CD4-positive, alpha-beta T cell (primary cell): ENCODE data around the gene FEN1. TPM values are rescaled to one million over a fixed set of nuclear protein-coding genes. Genes with fewer than 3 reads are reported as not detected.
A peak's percentile ranks its signal among the peaks of the same experiment; 100 is the strongest.

Source experiments
- ATAC-seq: fragments of 200-7000 bp; cut with Tn5 transposase; one replicate; pipeline ENCODE4 v1.10.0; 2022; ENCODE audit warnings: mild to moderate bottlenecking; ENCODE audit not compliant: poor library complexity
- CTCF ChIA-PET: fragments of 350-600 bp; sonication (Branson Sonifier 250); formaldehyde crosslinking; loops from one replicate; lab custom pipeline; 2021; ENCODE audit warnings: antibody characterized with exemption, inconsistent platforms; lab: Charles Lee
- POLR2A ChIA-PET: fragments of 350-600 bp; sonication (Branson Sonifier 250); formaldehyde crosslinking; loops from one replicate; lab custom pipeline; 2021; ENCODE audit warnings: antibody characterized with exemption, inconsistent platforms; lab: Charles Lee
- DNase-seq, 14 experiments: peaks; one replicate each; pipeline ENCODE4 v3.0.0-alpha.2; 2013 to 2020; ENCODE audit warnings: mixed read lengths in 2 of 14
- H3K27ac ChIP-seq, 2 donors: one replicate each; pipeline versions ENCODE4 v1.5.1 to v1.7.0; 2013; ENCODE audit warnings: low read length in 2 of 2, low read depth in 1 of 2, mild to moderate bottlenecking in 1 of 2
- H3K27me3 ChIP-seq, 2 experiments: 1 replicate in 1 of 2; 2 replicates in 1 of 2; pipeline versions ENCODE4 v1.6.1 to v1.7.0; 2013; ENCODE audit warnings: low read length in 2 of 2, control low read depth in 1 of 2, mild to moderate bottlenecking in 1 of 2, moderate library complexity in 1 of 2; ENCODE audit not compliant: insufficient read depth in 2 of 2, control insufficient read depth in 1 of 2
- H3K36me3 ChIP-seq: one replicate; pipeline ENCODE4 v1.6.1; 2013; ENCODE audit warnings: low read length, control low read depth; ENCODE audit not compliant: insufficient read depth
- H3K4me1 ChIP-seq: one replicate; pipeline ENCODE4 v1.6.1; 2013; ENCODE audit warnings: low read length, control low read depth; ENCODE audit not compliant: insufficient read depth
- H3K4me3 ChIP-seq: one replicate; pipeline ENCODE4 v1.5.1; 2013; ENCODE audit warnings: mild to moderate bottlenecking, low read length, moderate library complexity
- H3K9me3 ChIP-seq, 2 experiments: 1 replicate in 1 of 2; 2 replicates in 1 of 2; pipeline versions ENCODE4 v1.6.1 to v1.7.0; 2013; ENCODE audit warnings: low read length in 2 of 2, mild to moderate bottlenecking in 2 of 2, control low read depth in 1 of 2, moderate library complexity in 1 of 2; ENCODE audit not compliant: control insufficient read depth in 1 of 2, insufficient read depth in 1 of 2
- H3K27ac Mint-ChIP-seq: one replicate; pipeline ENCODE4 v1.8.0; 2020; ENCODE audit warnings: mixed read lengths
- H3K27me3 Mint-ChIP-seq: one replicate; pipeline ENCODE4 v1.8.0; 2021; ENCODE audit warnings: mixed read lengths
- H3K36me3 Mint-ChIP-seq: one replicate; pipeline ENCODE4 v1.8.0; 2021; ENCODE audit warnings: low read depth, mixed read lengths
- H3K4me1 Mint-ChIP-seq: one replicate; pipeline ENCODE4 v1.8.0; 2021; ENCODE audit warnings: low read depth, mixed read lengths
- H3K4me3 Mint-ChIP-seq: one replicate; pipeline ENCODE4 v1.8.0; 2020; ENCODE audit warnings: mild to moderate bottlenecking, mixed read lengths
- H3K9me3 Mint-ChIP-seq: one replicate; pipeline ENCODE4 v1.8.0; 2020; ENCODE audit warnings: mixed read lengths
- intact Hi-C, 2 experiments: fragments of 100-400 bp; cut with DNase I in 1 of 2; cut with micrococcal nuclease in 1 of 2; formaldehyde crosslinking; loops; one replicate each; pipeline versions ENCODE4 v1.15.1 to v1.9.0; 2023 to 2025; cut with DNase I, micrococcal nuclease
- total RNA-seq, 174 experiments: library from RNA in 2 of 174; stranded (reverse) in 2 of 174; gene quantifications; one replicate each; pipeline ENCODE4 v1.2.3 and lab custom pipeline; 2021 to 2026
- TF ChIP-seq, protein P1 (sequence below): fragments of 200-600 bp; IDR thresholded peaks from one replicate; pipeline ENCODE4 v1.8.0; 2022; ENCODE audit warnings: antibody characterized with exemption, mild to moderate bottlenecking

FEN1 gene
- total RNA-seq, 2 experiments from 2014 or later = 7.5 to 9.1 TPM

GRCh38 chr11:61826930-61827570 lies 34.3 kb downstream of the FEN1 start:
- peak overlapping the region; percentile 79 for H3K4me3 Mint-ChIP-seq
- DNase-seq (peak in 3 of 14 experiments; percentile 14 to 45 (median 38)), ATAC-seq (no peak)
- Histone ChIP-seq H3K4me3 (peak overlapping the region; percentile 64), H3K9me3 (peaks cover 0 to 11% of the 10 kb centered on the region in 2 experiments), H3K27me3 (peaks cover 15 to 29% of the 10 kb centered on the region in 2 experiments), H3K4me1 (peaks cover 29% of the 10 kb centered on the region), H3K36me3 (no peaks in the 10 kb centered on the region), H3K27ac (no peak overlapping the region)
- peaks cover 65% of the 10 kb centered on the region for H3K27me3 Mint-ChIP-seq
- H3K9me3 Mint-ChIP-seq = no peaks in the 10 kb centered on the region
- ChIA-PET CTCF (interaction anchor here (2.5 to 3.7 kb wide), 2 partner anchors 11 to 30 kb away, joined by 12 to 18 read pairs; partner anchors contain the start of gene FADS1), POLR2A (no interaction called here)
- intact Hi-C loops = no loop called here
- TF ChIP-seq, protein P1, sequence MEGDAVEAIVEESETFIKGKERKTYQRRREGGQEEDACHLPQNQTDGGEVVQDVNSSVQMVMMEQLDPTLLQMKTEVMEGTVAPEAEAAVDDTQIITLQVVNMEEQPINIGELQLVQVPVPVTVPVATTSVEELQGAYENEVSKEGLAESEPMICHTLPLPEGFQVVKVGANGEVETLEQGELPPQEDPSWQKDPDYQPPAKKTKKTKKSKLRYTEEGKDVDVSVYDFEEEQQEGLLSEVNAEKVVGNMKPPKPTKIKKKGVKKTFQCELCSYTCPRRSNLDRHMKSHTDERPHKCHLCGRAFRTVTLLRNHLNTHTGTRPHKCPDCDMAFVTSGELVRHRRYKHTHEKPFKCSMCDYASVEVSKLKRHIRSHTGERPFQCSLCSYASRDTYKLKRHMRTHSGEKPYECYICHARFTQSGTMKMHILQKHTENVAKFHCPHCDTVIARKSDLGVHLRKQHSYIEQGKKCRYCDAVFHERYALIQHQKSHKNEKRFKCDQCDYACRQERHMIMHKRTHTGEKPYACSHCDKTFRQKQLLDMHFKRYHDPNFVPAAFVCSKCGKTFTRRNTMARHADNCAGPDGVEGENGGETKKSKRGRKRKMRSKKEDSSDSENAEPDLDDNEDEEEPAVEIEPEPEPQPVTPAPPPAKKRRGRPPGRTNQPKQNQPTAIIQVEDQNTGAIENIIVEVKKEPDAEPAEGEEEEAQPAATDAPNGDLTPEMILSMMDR = no peak
- H3K4me1 Mint-ChIP-seq = peaks cover 14% of the 10 kb centered on the region
- H3K36me3 Mint-ChIP-seq = no peaks in the 10 kb centered on the region
- H3K27ac Mint-ChIP-seq = no peak overlapping the region

- TF ChIP-seq, protein P1 = no peak
- ChIA-PET CTCF (interaction anchor here (1.5 to 3.7 kb wide), 3 partner anchors 12 to 255 kb away, joined by 4 to 18 read pairs (median 12); partner anchors contain the start of gene FADS1), POLR2A (interaction anchor here (1.4 kb wide), 1 partner anchor 13 kb away, joined by 3 read pairs; no protein-coding TSS in a partner anchor)
- Mint-ChIP-seq H3K36me3 (no peaks in the 10 kb centered on the region), H3K4me3 (peak within 1 kb of the TSS; percentile 85), H3K9me3 (no peaks in the 10 kb centered on the region), H3K4me1 (peaks cover 14% of the 10 kb centered on the region), H3K27ac (no peak within 1 kb of the TSS), H3K27me3 (peaks cover 68% of the 10 kb centered on the region)
- DNase-seq = peak in 13 of 14 experiments; percentile 23 to 88 (median 49)
- peak; percentile 80 for ATAC-seq
- intact Hi-C loops = no loop called here
- peaks cover 30% of the 10 kb centered on the region for H3K4me1 ChIP-seq
- no peaks in the 10 kb centered on the region for H3K36me3 ChIP-seq
- H3K27ac ChIP-seq = peak within 1 kb of the TSS in 1 of 2 donors; percentile 25
- H3K4me3 ChIP-seq = peak within 1 kb of the TSS; percentile 64
- H3K9me3 ChIP-seq = peaks cover 0 to 11% of the 10 kb centered on the region in 2 experiments
- H3K27me3 ChIP-seq = peaks cover 15 to 29% of the 10 kb centered on the region in 2 experiments
These were observed 35.1 kb downstream of the FEN1 start, which contains the start of gene FADS2 for GRCh38 chr11:61827571-61828378. TSS of gene FADS2 (plus strand) at chr11:61828300. CDS start at chr11:61828391, 91 bp downstream.

DNA sequence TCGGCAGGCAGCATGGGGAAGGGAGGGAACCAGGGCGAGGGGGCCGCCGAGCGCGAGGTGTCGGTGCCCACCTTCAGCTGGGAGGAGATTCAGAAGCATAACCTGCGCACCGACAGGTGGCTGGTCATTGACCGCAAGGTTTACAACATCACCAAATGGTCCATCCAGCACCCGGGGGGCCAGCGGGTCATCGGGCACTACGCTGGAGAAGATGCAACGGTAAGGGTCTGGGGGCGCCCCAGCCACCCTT lies 35.6 kb downstream of the FEN1 start:
- H3K27me3 Mint-ChIP-seq = peaks cover 67% of the 10 kb centered on the region
- no peak overlapping the region for H3K27ac Mint-ChIP-seq
- peaks cover 17% of the 10 kb centered on the region for H3K4me1 Mint-ChIP-seq
- Histone ChIP-seq H3K9me3 (peaks cover 0 to 11% of the 10 kb centered on the region in 2 experiments), H3K4me3 (peak overlapping the region; percentile 64), H3K36me3 (no peaks in the 10 kb centered on the region), H3K4me1 (peaks cover 30% of the 10 kb centered on the region), H3K27ac (no peak overlapping the region), H3K27me3 (peaks cover 15 to 29% of the 10 kb centered on the region in 2 experiments)
- H3K9me3 Mint-ChIP-seq = no peaks in the 10 kb centered on the region
- ChIA-PET CTCF (interaction anchor here (1.5 to 3.7 kb wide), 3 partner anchors 12 to 254 kb away, joined by 4 to 18 read pairs (median 12); partner anchors contain the start of gene FADS1), POLR2A (interaction anchor here (1.4 kb wide), 1 partner anchor 14 kb away, joined by 3 read pairs; no protein-coding TSS in a partner anchor)
- no peak for ATAC-seq
- peak overlapping the region; percentile 85 for H3K4me3 Mint-ChIP-seq
- intact Hi-C loops = no loop called here
- no peaks in the 10 kb centered on the region for H3K36me3 Mint-ChIP-seq
- DNase-seq = peak in 1 of 14 experiments; percentile 6
- TF ChIP-seq, protein P1 = no peak
